Measurements from ENCODE around the gene RXRG.
"Not testable (repeated sequence)": the region's sequence is repeated elsewhere in the genome, so short reads cannot be mapped to it uniquely, and the experiment has no call there.

The RXRG gene

GRCh38 chr1:165444897-165445370 lies at the start of gene RXRG:
RXRG (minus strand) TSS chr1:165445126; CDS start chr1:165444893, 233 bp downstream.
- DNase-seq: no peak

- DNase-seq: no peak
These were observed 48.0 kb upstream of the RXRG start for GRCh38 chr1:165492845-165493373.

DNA sequence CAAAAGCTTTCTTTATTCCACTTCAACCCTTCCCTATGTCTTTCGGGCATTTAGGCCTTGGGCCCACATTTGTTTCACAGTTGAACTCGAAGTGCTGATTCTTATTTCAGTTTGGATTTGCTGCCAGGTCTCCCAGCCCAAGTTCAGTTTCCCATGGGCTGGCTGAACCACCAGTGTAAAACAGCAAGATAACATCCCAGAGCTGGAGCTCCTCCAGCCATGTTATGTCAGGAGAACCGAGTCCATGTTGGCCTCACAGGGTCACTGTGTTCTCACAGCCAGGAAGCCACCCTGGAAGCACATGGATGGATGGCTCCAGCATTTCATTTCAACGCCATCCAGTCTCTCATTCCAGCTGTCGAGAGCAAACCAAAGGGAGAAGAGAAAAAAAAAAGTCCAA lies 45.2 kb upstream of the RXRG start:
- DNase-seq: no peak

DNA sequence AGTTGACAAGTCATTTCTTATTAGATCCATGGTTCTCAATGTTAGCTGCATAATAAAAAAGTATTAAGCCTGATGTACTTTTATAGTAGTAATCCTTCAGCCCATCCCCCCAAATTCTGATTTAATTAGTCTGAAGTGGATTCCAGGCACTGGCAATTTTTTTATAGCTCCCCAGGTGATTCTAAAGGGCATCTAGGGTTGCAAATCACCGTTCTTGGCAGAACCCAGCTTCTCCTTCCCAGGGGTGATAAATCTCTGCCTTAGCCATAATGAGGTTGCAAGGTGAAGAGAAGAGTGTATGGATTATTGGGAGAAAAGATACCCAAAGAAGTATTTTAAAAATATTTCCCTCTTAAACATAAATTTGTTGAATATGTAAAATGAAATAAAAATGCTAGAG lies 43.0 kb upstream of the RXRG start:
- DNase-seq: no peak

DNA sequence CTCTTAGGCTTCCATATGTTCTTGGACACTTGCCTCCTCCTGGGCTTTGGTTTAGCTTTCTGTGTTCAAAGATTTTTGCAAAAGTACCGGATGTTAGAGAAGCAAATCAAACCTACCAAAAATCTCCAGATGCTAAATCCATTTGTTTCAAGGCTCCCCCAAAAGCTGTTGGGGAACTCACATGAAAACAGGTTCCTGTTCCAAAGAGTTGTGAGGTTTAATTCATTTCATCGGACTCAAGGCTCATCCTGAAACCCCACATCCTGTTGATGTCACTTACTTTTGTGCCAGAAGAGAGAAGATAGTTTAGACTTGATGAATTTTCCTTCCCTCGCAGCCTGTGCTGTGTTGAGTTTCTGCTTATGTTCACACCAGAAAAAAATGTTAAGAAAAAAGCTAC lies 41.7 kb upstream of the RXRG start:
- DNase-seq: no peak

GRCh38 chr1:165485716-165486115 lies 40.8 kb upstream of the RXRG start:
- DNase-seq: no peak

DNA sequence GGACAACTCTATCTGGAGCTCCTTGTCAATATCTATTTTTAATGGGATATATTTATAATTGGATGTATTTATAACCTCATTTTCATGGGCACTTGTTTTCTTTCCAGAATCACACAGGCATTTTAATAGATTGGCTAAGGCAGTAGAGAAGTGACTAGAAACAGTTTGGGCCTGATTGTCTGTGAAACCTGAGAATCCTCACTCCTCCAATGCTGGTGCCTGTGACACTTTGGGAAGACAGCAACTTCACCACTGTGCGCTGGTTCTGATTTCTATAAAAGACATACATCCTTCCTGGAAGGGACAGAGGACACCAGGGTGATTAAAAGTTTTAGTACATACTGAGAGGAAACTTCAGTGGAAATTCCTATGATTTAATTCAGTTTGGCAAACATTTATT lies 39.6 kb upstream of the RXRG start:
- DNase-seq: no peak

- DNase-seq: no peak
These were observed 38.5 kb upstream of the RXRG start for GRCh38 chr1:165483412-165483811.

GRCh38 chr1:165481820-165482532 lies 37.0 kb upstream of the RXRG start:
- DNase-seq: no peak

- no peak for DNase-seq
These were observed 31.9 kb upstream of the RXRG start for GRCh38 chr1:165476776-165477175.

- DNase-seq: no peak
These were observed 29.3 kb upstream of the RXRG start for GRCh38 chr1:165474196-165474595.

GRCh38 chr1:165473081-165473480 lies 28.2 kb upstream of the RXRG start:
- DNase-seq: no peak

DNA sequence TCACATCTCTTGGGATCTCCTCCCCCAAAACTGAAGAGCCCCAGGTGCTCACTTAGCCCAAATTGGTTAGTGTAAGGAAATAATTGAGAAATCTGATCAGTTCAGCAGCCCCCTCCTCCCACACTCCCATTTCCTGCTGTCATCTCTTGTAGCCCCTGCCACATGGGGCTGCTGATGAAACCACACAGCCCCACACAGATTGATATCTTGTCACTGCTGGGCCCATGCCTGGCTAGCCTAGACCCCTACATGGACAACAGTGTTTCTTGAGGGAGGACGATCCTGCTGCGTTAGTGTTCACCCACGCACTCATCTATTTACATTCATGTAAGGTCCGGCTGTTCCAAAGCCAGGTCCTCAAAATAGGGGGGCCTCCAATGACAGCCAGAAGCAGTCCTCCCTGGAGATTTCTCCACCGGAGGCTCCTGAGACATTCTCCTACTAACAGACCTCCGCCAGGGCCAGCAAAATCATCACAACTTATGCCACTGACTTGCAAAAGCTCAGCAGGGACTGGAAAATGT lies 23.9 kb upstream of the RXRG start:
- DNase-seq: no peak

GRCh38 chr1:165468253-165468652 lies 23.3 kb upstream of the RXRG start:
- no peak for DNase-seq

DNA sequence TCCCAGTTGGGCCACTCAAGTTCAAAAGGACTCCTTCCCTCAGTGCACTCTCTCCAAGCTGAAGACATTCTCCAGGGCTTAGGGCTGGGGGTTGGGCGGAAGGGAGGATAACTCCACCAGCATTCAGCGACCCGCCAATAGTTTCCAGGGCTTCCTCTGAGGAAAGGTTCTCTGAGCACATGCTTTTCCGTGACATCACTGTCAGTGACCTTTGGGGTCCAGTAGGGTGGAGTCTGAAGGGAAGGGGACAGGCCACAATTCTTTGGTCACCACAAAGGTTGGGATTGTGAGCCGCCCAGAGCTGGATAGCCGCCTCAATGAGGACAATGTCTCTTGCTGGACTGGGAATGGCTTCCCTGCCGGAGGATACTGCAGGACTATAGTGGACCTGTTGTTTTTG lies 22.8 kb upstream of the RXRG start:
- no peak for DNase-seq

DNA sequence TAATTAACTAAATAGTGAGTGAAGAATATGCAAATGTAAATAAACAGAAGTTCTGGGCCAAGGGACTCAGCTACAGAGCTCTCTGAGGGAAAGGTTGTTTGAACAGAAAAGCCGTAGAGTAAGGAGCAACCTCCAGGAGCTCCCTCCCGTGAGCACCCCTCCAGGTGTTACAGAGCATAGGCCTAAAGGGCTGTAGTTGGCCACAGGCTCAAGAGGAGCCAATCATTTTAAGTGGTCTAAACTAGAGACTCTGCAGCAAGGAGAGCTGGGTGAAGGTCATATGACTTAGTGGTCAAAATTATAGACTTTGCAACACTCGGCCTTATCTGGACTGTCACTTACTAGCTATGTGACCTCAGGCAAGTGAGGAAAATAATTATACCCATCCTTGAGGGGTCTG lies 19.1 kb upstream of the RXRG start:
- DNase-seq: no peak

GRCh38 chr1:165459683-165460082 lies 14.8 kb upstream of the RXRG start:
- not testable (repeated sequence) for DNase-seq

DNA sequence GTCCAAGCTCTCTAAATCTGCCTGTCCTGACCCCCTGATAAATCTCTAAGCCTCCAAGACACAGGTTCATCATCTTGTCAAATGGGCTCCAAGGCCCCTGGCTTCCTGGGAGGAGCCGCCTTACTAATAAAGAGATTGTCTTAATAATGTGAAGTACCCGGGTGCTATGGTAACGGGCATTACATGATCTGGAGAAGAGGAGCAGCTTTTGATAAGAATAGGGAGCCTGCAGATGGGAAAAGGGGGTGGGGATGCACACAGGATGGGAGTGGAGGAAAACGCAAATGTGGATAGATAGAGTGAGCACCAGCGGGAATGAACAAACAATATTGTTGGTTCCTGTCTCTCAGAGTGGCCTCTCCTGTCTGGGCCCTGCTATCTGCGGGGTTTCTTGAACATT lies 11.9 kb upstream of the RXRG start:
- no peak for DNase-seq

DNA sequence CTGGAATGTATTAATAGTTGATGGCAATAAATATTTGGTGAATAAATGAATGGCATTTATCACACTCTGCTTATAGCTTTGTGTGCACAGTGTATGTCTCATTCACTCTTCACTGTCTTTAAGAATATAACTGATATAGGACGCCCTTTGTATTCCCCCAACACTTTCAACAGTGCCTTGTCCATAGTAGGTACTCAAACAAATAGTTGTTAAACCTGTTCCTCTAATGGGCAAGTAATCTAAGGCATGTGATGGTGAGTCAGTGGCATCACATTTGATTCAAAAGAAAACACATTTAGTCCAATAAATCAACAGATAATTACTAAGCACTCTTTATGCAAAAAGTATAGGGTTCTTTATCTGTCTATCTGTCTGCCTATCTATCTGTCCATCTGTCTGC lies 11.2 kb upstream of the RXRG start:
- DNase-seq: no peak

GRCh38 chr1:165455111-165455510 lies 10.2 kb upstream of the RXRG start:
- no peak for DNase-seq

DNA sequence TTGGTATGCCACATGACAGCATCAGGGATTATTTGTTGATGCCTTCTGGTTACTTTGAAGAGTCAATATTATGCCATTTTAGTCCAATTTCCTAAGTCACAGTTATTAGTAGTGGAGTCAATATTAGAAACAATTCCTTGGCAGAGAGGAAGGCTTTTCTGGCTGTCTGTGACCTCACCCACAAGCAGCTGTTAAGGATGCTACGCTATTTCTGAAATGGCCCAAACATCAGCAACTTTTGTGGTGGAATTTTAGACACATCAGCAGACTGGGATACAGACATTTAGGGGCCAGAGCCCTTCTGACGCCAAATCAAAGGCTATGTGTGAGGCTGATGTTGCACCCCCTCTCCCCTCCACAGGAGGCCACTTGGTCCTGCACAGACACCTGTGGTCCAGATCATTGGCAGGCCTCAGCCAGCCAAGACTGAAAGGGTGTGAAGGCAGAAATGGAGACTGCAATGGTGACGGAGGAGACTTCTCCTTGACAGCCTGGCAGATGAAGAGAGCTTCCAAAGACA lies 9.2 kb upstream of the RXRG start:
- no peak for DNase-seq

GRCh38 chr1:165452336-165453130 lies 7.6 kb upstream of the RXRG start:
- DNase-seq: no peak

DNA sequence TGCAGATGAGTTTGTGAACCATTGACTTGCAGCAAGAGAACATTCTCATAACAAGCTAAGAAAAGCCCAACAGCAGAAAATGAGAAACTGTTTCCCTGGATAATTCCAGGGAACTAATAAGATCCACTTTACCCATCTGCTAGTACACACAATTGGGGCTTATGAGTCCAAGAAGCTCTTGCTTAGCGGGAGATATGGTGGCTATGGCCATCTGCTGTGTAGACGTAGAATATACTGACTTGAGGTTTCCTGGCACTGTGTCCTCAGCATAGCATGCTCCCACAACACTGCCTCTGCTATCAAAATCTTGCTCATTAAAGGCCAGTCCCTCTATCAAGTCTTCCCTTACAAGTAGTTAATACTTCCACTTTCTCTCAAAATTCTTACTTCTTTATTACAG lies 6.8 kb upstream of the RXRG start:
- no peak for DNase-seq

DNA sequence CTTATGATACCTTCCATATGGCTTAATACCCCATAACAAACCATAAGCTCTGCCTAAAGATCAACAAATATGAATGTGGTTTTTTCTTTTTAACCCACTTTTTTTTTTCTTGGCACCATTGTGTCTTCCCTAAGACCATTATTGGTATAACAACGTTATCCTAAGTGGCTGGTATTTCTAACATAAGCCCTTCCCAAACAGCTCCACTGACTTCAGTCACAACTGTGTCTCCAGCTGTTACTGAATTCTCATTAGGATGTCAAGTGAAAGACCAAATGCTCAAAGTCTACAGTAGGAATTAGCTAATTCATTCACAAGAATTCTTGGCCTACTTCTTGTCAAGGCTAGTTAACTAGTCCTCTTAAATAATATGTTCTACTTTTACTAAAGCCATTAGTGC lies 4.2 kb upstream of the RXRG start:
- no peak for DNase-seq
